Measurements from ENCODE around the gene OR13J1. TPM values are rescaled to one million over a fixed set of nuclear protein-coding genes. Genes with fewer than 3 reads are reported as not detected.

The OR13J1 gene
- total RNA-seq, 3 donors from 2014 or later, result not detected

- DNase-seq (ENCODE audit: low spot score in 2 of 2), result no peak
Observed at GRCh38 chr9:35859310-35859989, 10.8 kb downstream of the OR13J1 start.

GRCh38 chr9:35858458-35858857, 11.7 kb downstream of the OR13J1 start:
- intact Hi-C loops (cut with DNase I; ENCODE audit: low total_unique reads), result no loop called here
- H3K9me3 ChIP-seq, result no peaks in the 10 kb centered on the region
- TF ChIP-seq POLR2AphosphoS5 (IDR thresholded peaks at IDR 0.05) (no peak), CTCF (IDR thresholded peaks at IDR 0.05) (no peak)
- peaks cover 0 to 3% of the 10 kb centered on the region in 2 donors for H3K27me3 ChIP-seq
- no peak overlapping the region for H3K4me3 ChIP-seq
- no peaks in the 10 kb centered on the region for H3K36me3 ChIP-seq
- H3K4me1 ChIP-seq, result no peaks in the 10 kb centered on the region
- DNase-seq (ENCODE audit: low spot score in 2 of 2), result no peak
- H3K27ac ChIP-seq, result no peak overlapping the region

More at GRCh38 chr9:35859310-35859989, 10.8 kb downstream of the OR13J1 start:
- no peaks in the 10 kb centered on the region for H3K36me3 ChIP-seq
- H3K27ac ChIP-seq, result no peak overlapping the region
- H3K4me3 ChIP-seq, result no peak overlapping the region
- intact Hi-C loops (cut with DNase I; ENCODE audit: low total_unique reads), result no loop called here
- no peak for TF ChIP-seq CTCF (IDR thresholded peaks at IDR 0.05)
- no peak for TF ChIP-seq POLR2AphosphoS5 (IDR thresholded peaks at IDR 0.05)
- no peak for TF ChIP-seq POLR2A (IDR thresholded peaks at IDR 0.05)
- peaks cover 0 to 4% of the 10 kb centered on the region in 2 donors for H3K27me3 ChIP-seq
- H3K9me3 ChIP-seq, result no peaks in the 10 kb centered on the region
- H3K4me1 ChIP-seq, result no peaks in the 10 kb centered on the region

GRCh38 chr9:35856882-35857281, 13.3 kb downstream of the OR13J1 start:
- H3K9me3 ChIP-seq, result no peaks in the 10 kb centered on the region
- no peak overlapping the region for H3K4me3 ChIP-seq
- intact Hi-C loops (cut with DNase I; ENCODE audit: low total_unique reads), result no loop called here
- H3K27ac ChIP-seq, result no peak overlapping the region
- no peaks in the 10 kb centered on the region for H3K4me1 ChIP-seq
- H3K27me3 ChIP-seq, result no peaks in the 10 kb centered on the region
- TF ChIP-seq POLR2A (IDR thresholded peaks at IDR 0.05) (no peak), POLR2AphosphoS5 (IDR thresholded peaks at IDR 0.05) (no peak), CTCF (IDR thresholded peaks at IDR 0.05) (no peak)
- DNase-seq (ENCODE audit: low spot score in 2 of 2), result peak in 1 of 2 donors; percentile 7
- H3K36me3 ChIP-seq, result no peaks in the 10 kb centered on the region

- Histone ChIP-seq H3K27me3 (no peaks in the 10 kb centered on the region), H3K36me3 (no peaks in the 10 kb centered on the region), H3K4me1 (no peaks in the 10 kb centered on the region), H3K4me3 (no peak overlapping the region), H3K27ac (no peak overlapping the region), H3K9me3 (no peaks in the 10 kb centered on the region)
- DNase-seq (ENCODE audit: low spot score in 2 of 2), result no peak
- TF ChIP-seq POLR2A (IDR thresholded peaks at IDR 0.05) (no peak), CTCF (IDR thresholded peaks at IDR 0.05) (no peak), POLR2AphosphoS5 (IDR thresholded peaks at IDR 0.05) (no peak)
- intact Hi-C loops (cut with DNase I; ENCODE audit: low total_unique reads), result no loop called here
Observed at GRCh38 chr9:35856206-35856605, 14.0 kb downstream of the OR13J1 start.

GRCh38 chr9:35854091-35854762, 16.0 kb downstream of the OR13J1 start:
- H3K36me3 ChIP-seq, result no peaks in the 10 kb centered on the region
- H3K4me3 ChIP-seq, result no peak overlapping the region
- intact Hi-C loops (cut with DNase I; ENCODE audit: low total_unique reads), result no loop called here
- no peaks in the 10 kb centered on the region for H3K9me3 ChIP-seq
- TF ChIP-seq POLR2A (IDR thresholded peaks at IDR 0.05) (no peak), POLR2AphosphoS5 (IDR thresholded peaks at IDR 0.05) (no peak), CTCF (IDR thresholded peaks at IDR 0.05) (no peak)
- H3K27me3 ChIP-seq, result no peaks in the 10 kb centered on the region
- no peak for DNase-seq (ENCODE audit: low spot score in 2 of 2)
- no peak overlapping the region for H3K27ac ChIP-seq
- no peaks in the 10 kb centered on the region for H3K4me1 ChIP-seq

All from breast epithelium (tissue), 4 donors.